Smooth muscle cell (in vitro differentiated cells): Measurements from ENCODE around the gene STARD9. TPM values are rescaled to one million over a fixed set of nuclear protein-coding genes. Genes with fewer than 3 reads are reported as not detected.

ENCODE experiments used
- DNase-seq: peaks from one replicate; lab custom pipeline; 2025; ENCODE audit not compliant: unreplicated experiment; lab: John Stamatoyannopoulos, UW
- H2AFZ ChIP-seq: fragments of 200-600 bp; sonication (generic); 2 replicates; pipeline ENCODE4 v1.6.0; 2016; ENCODE audit warnings: antibody characterized with exemption, low read depth, mild to moderate bottlenecking
- H3F3A ChIP-seq: fragments of 200-600 bp; sonication (generic); 2 replicates; pipeline ENCODE4 v1.6.0; 2017; ENCODE audit warnings: antibody characterized with exemption, low read depth
- H3K27ac ChIP-seq: fragments of 200-600 bp; sonication (generic); 2 replicates; pipeline ENCODE4 v1.5.1; 2016; ENCODE audit warnings: low read depth, mild to moderate bottlenecking
- H3K27me3 ChIP-seq: fragments of 200-600 bp; sonication (generic); 2 replicates; pipeline ENCODE4 v1.6.1; 2016; ENCODE audit warnings: low read depth, mild to moderate bottlenecking
- H3K36me3 ChIP-seq: fragments of 200-600 bp; sonication (generic); 2 replicates; pipeline ENCODE4 v1.5.1; 2016; ENCODE audit warnings: low read depth
- H3K4me1 ChIP-seq: fragments of 200-600 bp; sonication (generic); 2 replicates; pipeline ENCODE4 v1.5.1; 2016; ENCODE audit warnings: low read depth
- H3K4me2 ChIP-seq: fragments of 200-600 bp; sonication (generic); 2 replicates; pipeline ENCODE4 v1.6.0; 2016; ENCODE audit warnings: mild to moderate bottlenecking
- H3K4me3 ChIP-seq: fragments of 200-600 bp; sonication (generic); 2 replicates; pipeline ENCODE4 v1.5.1; 2016; ENCODE audit warnings: mild to moderate bottlenecking
- H3K79me2 ChIP-seq: fragments of 200-600 bp; sonication (generic); 2 replicates; pipeline ENCODE4 v1.6.0; 2016; ENCODE audit warnings: low read depth, mild to moderate bottlenecking
- H3K9ac ChIP-seq: fragments of 200-600 bp; sonication (generic); 2 replicates; pipeline ENCODE4 v1.6.0; 2016; ENCODE audit warnings: low read depth
- H3K9me3 ChIP-seq: fragments of 200-600 bp; sonication (generic); replicated peaks from 2 replicates; pipeline ENCODE4 v1.5.1; 2016; ENCODE audit warnings: low read depth
- H4K20me1 ChIP-seq: fragments of 200-600 bp; sonication (generic); 2 replicates; pipeline ENCODE4 v1.6.0; 2016; ENCODE audit warnings: low read depth
- CTCF ChIP-seq: fragments of 200-600 bp; sonication (generic); IDR thresholded peaks from 2 replicates; pipeline ENCODE4 v1.5.1; 2017; ENCODE audit warnings: borderline replicate concordance, mild to moderate bottlenecking, antibody characterized with exemption; ENCODE audit not compliant: insufficient read depth, poor library complexity, severe bottlenecking
- WGBS: methylation state at CpG from one replicate; pipeline ENCODE4 v1.1.7; 2016; ENCODE audit warnings: low lambda C conversion rate; 5-methylcytosine and 5-hydroxymethylcytosine counted together
- polyA plus RNA-seq: library from polyadenylated mRNA; unstranded; fragments of >200 nt; fragmentation: Nextera tagmentation; extraction: Ambion mirVana; gene quantifications from 2 replicates; pipeline ENCODE4 v1.2.1, GENCODE V29; 2016
- total RNA-seq: library from RNA; depleted of rRNA; stranded (reverse); fragments of >200 nt; gene quantifications from 2 replicates; pipeline ENCODE4 v1.2.3, GENCODE V29; 2014

Gene STARD9
- total and polyA plus RNA-seq, 2 experiments from 2014 or later: 1.6 to 6.3 TPM

GRCh38 chr15:42687740-42688139 is 112.3 kb downstream of the STARD9 start:
- 96% methylated on average over 4 of the region's 4 CpGs for WGBS
- no peak overlapping the region for H2AFZ ChIP-seq

GRCh38 chr15:42688301-42688700 is 112.9 kb downstream of the STARD9 start:
- Histone ChIP-seq H3K4me2 (no peak overlapping the region), H3K27me3 (no peaks in the 10 kb centered on the region), H3K4me1 (no peaks in the 10 kb centered on the region), H3K27ac (no peak overlapping the region), H3K79me2 (no peaks in the 10 kb centered on the region), H3K36me3 (no peaks in the 10 kb centered on the region), H3K9me3 (no peaks in the 10 kb centered on the region), H4K20me1 (no peaks in the 10 kb centered on the region), H3K9ac (no peak overlapping the region), H3F3A (no peaks in the 10 kb centered on the region), H3K4me3 (no peak overlapping the region), H2AFZ (no peak overlapping the region)
- no peak for TF ChIP-seq CTCF
- DNase-seq: no peak
- WGBS: 88% methylated on average over 3 of the region's 3 CpGs

More at GRCh38 chr15:42687740-42688139, 112.3 kb downstream of the STARD9 start:
- no peaks in the 10 kb centered on the region for H3K4me1 ChIP-seq
- H3K79me2 ChIP-seq: no peaks in the 10 kb centered on the region
- H3K27ac ChIP-seq: no peak overlapping the region
- no peaks in the 10 kb centered on the region for H3K27me3 ChIP-seq
- no peaks in the 10 kb centered on the region for H3F3A ChIP-seq
- H3K4me3 ChIP-seq: no peak overlapping the region
- H4K20me1 ChIP-seq: no peaks in the 10 kb centered on the region
- no peak for DNase-seq
- no peak for TF ChIP-seq CTCF
- no peak overlapping the region for H3K9ac ChIP-seq
- no peak overlapping the region for H3K4me2 ChIP-seq
- H3K9me3 ChIP-seq: no peaks in the 10 kb centered on the region
- H3K36me3 ChIP-seq: no peaks in the 10 kb centered on the region

- H2AFZ ChIP-seq: no peak overlapping the region
- no peak overlapping the region for H3K4me3 ChIP-seq
- no peaks in the 10 kb centered on the region for H3K4me1 ChIP-seq
- H3K79me2 ChIP-seq: no peaks in the 10 kb centered on the region
- no peak overlapping the region for H3K4me2 ChIP-seq
- H3K9ac ChIP-seq: no peak overlapping the region
- no peaks in the 10 kb centered on the region for H3K27me3 ChIP-seq
- no peak overlapping the region for H3K27ac ChIP-seq
- no peak for TF ChIP-seq CTCF
- no peaks in the 10 kb centered on the region for H3K36me3 ChIP-seq
- H4K20me1 ChIP-seq: no peaks in the 10 kb centered on the region
- H3F3A ChIP-seq: no peaks in the 10 kb centered on the region
- 87% methylated on average over 4 of the region's 4 CpGs for WGBS
- no peak for DNase-seq
- no peaks in the 10 kb centered on the region for H3K9me3 ChIP-seq
These were observed 115.9 kb downstream of the STARD9 start for GRCh38 chr15:42691308-42691707.

GRCh38 chr15:42691770-42692169 is 116.4 kb downstream of the STARD9 start:
- H3K27ac ChIP-seq: no peak overlapping the region
- H3K4me3 ChIP-seq: no peak overlapping the region
- H3K9ac ChIP-seq: no peak overlapping the region
- H3K9me3 ChIP-seq: no peaks in the 10 kb centered on the region
- no peaks in the 10 kb centered on the region for H3F3A ChIP-seq
- H3K27me3 ChIP-seq: no peaks in the 10 kb centered on the region
- no peaks in the 10 kb centered on the region for H3K79me2 ChIP-seq
- H3K36me3 ChIP-seq: no peaks in the 10 kb centered on the region
- no peak for DNase-seq
- no peak for TF ChIP-seq CTCF
- no peak overlapping the region for H3K4me2 ChIP-seq
- no peaks in the 10 kb centered on the region for H3K4me1 ChIP-seq
- H4K20me1 ChIP-seq: no peaks in the 10 kb centered on the region
- 89% methylated on average over 9 of the region's 9 CpGs for WGBS
- H2AFZ ChIP-seq: no peak overlapping the region
